GM21717 (cell line): ENCODE results near the gene CD244.
"Not testable (repeated sequence)": the region's sequence is repeated elsewhere in the genome, so short reads cannot be mapped to it uniquely, and the experiment has no call there.

Experiments used
- ATAC-seq: cut with Tn5 transposase; IDR thresholded peaks from one replicate; pipeline ENCODE4 v1.9.1; 2021; ENCODE audit warnings: mild to moderate bottlenecking, moderate library complexity; ENCODE audit not compliant: unreplicated experiment

Gene CD244

DNA sequence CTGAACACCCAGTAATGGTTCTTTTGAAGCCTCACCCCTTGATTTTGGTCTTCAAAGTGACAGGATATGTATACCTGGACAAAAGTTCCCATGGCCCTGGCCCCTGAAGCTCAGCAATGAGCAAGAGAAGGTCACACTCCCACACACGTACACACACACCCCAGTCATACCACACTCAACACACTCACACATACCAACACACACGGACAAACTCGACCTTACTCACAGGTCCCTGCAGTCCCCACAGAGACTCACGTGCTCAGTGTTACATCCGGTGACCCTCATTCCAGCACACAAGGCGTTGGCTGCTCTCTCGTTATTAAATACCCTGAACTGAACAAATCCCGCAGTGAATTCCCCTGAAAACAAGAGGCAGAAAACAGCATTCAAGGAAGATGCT is 16.4 kb upstream of the CD244 start:
- ATAC-seq = no peak

DNA sequence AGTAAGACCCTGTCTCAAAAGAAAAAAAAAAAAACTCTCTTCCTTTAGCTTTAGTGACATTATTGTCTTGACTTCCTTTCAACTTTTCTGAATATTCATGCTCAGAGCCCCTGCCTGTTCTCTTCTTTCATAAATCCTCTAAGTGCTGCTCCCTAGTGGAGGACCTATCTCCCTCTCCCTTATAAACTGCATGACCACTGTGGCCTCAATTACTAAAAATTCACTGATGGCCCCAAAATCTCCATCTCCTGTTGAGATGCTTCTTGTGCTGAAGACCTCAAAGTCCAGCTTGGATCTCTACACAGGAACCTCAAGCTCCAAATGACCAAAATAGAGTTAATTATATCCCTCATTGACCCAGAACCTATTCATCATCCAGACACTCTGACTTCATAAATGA is 14.5 kb upstream of the CD244 start:
- no peak for ATAC-seq

DNA sequence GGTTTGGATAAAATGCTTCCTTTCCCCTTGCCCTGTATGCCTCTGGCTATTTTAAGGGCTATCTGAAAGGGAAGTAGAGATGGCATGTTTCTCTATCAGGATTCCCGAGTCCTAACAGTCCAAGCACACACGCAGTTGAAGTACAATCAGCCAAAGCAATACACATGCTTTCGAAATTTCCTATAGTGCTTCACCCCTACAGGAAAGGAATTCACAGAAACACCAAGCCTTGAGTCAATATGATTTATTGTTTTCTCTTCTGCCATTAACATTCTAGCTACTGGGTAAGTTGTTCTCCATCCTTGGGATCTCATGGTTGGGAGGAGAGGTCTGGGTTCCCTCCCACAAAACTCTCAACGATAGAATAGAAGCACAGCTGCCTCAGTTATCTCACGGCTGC is 13.6 kb upstream of the CD244 start:
- no peak for ATAC-seq

DNA sequence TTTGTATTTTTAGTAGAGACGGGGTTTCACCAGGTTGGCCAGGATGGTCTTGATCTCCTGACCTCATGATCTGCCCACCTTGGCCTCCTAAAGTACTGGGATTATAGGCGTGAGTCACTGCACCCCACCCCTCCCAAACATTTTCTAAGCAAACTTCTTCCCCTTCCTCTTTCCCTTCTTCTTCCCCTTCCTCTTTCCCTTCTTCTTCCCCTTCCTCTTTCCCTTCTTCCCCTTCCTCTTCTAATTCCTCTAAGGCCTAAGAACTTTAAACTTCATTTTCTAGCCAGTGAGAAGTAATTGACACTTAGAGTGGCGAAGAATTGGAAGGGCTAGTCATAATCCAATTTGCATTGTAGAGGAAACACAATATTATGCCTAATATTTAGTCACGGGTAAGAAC is 12.9 kb upstream of the CD244 start:
- not testable (repeated sequence) for ATAC-seq

DNA sequence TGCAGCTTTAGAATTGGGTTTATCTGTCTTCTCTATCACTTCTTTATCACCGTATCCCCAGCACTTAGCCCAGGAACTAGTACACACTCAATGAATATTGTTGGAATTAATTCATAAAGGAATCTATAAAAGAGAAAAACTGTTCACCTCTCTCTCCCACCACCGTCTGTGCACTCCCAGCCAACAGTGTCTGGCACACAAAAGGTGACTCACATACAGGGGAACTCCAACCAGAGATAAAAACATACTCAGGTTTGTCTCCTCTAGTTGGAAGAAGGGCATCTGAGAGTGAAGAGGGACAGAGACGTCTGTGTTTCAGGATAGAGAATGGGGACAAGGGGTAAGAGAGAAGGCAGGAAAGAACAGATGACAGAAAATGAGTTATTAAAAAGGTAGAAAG is 12.2 kb upstream of the CD244 start:
- no peak for ATAC-seq

DNA sequence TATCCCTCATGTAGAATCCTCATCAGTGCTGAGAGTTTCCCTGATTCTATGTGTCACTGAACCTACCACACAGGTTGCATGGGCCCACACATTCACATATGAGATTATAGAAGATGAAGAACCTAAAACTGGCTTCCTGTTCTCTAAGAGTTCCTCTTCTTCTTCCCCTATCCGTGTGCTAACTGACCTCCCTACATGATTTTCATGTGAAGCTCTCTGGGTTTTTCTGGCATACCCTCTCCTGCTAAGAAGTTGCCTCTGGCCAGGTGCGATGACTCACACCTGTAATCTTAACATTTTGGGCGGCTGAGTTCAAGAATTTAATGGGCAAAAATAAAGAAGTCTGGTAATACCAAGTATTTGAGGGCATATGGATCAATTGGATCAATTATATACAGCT is 5.5 kb upstream of the CD244 start:
- ATAC-seq = no peak

DNA sequence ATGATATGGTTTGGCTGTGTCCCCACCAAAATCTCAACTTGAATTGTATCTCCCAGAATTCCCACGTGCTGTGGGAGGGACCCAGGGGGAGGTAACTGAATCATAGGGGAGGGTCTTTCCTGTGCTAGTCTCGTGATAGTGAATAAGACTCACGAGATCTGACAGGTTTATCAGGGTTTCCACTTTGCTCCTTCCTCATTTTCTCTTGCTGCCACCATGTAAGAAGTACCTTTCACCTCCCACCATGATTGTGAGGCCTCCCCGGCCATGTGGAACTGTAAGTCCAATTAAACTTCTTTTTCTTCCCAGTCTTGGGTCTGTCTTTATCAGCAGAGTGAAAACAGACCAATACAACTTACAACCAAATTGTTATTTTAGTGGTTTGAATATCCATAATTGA is 5.0 kb upstream of the CD244 start:
- ATAC-seq = not testable (repeated sequence)

DNA sequence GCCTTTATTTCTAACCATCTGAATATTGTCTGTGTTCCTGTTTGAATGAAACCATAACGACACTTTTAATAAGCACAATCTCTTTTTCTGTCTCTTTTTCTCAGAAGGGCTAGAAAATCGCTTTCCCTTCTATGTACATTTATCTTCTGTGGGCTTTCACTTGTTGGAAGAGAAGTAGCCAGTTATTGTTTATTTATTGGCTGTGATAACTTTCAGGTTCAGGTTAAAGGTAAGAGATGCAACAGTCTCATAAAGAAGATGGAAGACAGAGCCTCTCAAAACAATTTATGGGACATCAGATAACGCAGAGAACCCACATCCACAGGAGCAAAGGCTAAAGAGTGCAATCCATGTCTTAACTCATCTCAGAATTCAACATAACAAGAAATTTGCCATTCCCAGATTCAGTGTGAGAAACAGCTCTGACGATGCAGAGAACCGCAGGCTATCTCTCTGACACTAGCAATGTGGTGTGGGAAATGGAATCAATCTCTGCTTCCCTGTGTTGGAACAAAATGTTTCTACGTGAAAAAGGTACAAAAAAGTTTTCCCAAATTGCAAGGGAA is 4.1 kb upstream of the CD244 start:
- ATAC-seq = no peak

DNA sequence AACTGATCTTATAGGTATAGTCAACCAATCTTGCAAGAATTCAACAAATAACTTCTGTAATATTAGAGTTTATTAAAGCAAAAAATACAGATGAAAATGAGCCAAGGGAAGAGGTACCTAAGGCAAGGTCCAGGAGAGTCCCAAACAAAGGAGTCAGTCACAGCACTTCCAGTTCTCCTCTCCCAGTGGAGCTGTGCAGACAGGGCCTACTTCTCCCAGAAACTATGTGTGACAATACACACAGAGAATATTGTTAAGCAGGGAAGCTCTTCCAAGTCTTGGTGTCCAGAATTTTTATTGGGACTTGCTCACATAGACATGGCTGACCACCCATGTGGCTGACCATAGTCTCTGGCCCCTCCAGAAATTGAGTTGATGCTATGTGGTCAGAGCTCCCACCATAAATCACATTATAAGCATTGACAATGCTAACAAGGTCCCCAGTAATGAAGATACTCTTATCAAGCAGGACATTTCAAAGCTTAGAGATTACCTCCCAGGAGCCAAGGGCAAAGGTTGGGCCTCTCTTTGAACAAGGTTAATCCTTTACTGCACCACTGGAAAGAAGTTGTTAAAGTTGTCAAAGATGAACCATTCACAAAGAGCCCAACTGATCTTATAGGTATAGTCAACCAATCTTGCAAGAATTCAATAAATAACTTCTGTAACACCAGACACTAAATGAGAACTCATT is 3.5 kb upstream of the CD244 start:
- ATAC-seq = no peak

DNA sequence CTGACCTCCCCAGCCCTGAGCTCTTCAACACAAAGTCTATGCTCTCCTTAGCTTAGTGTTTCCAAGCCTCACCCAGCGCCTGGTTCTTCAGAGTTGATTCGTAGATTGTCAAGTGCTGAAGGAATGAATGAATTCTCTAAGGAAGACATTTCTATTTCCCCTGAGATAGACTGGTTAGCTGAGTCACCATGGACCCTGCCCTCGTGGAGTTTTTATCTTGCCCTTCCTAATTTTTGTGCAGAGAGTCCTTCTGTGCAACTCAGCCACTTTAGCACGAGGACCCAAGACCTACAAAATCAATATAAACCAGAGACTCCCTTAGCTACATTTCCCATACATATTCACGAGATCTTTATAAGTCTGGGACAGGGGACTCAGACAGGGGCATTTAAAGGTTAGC is 2.6 kb upstream of the CD244 start:
- ATAC-seq = no peak

DNA sequence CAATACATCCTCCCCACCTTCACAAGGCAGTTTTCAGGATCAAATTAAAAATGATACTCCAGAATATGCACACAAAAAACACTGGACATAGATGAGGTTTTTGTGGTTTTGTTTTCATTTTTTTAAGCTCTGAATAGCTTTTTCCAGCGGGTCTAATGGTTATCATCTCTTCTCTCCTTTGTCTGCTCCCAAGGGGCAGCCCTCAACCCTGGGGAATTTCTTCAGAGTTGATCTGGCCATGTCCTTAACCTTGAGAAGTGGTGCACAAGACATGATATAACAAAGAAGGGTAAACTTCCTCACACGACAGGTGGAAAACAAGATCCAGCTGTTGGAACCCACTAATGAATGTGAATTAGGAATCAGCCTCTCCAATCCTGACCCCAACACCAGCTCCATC is 1.5 kb upstream of the CD244 start:
- ATAC-seq = no peak

DNA sequence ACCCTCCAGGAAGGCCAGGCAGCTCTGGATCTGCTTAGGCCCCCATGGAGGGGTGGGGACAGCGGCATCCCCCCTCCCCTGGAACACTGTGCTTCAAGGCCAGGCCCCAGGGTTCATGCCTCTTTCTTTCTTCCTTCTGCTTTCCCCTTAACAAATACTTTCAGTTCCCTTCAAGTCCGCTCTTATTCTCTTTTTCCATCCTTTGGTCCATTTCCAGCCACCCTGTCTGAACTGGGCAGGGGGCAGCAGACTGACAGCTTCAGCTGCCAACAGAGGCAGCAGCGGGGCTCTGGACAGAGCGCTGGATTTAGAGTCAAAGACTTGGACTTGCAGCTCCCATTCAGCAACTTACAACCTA is 1.1 kb upstream of the CD244 start:
- no peak for ATAC-seq

DNA sequence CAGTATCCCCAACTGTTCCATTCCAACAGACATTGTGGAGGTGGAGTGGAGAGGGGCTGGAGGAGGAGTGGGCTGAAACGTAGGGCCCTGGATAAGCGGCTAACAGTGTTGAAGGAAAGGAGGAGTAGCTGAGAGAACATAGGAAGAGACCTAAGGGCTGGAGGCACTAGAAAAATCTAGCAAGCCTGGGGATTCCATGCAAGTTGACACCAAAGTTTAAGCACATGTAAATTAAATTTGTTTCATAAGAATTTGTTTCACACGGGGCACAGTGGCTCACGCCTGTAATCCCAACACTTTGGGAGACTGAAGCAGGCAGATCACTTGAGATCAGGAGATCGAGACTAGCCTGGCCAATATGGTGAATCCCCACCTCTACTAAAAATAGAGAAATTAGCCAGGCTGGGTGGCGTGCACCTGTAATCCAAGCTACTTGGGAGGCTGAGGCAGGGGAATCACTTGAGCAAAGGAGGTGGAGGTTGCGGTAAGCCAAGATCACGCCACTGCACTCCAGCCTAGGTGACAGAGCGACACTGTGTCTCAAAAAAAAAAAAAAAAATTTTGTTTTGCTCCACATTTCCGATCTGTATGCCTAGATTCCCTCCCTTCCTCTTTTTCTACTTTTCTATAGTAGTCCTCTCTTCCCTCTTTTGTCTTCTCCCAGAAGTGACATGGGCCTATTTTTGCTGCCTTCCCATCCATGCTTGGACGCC is 530 bp upstream of the CD244 start:
- no peak for ATAC-seq

DNA sequence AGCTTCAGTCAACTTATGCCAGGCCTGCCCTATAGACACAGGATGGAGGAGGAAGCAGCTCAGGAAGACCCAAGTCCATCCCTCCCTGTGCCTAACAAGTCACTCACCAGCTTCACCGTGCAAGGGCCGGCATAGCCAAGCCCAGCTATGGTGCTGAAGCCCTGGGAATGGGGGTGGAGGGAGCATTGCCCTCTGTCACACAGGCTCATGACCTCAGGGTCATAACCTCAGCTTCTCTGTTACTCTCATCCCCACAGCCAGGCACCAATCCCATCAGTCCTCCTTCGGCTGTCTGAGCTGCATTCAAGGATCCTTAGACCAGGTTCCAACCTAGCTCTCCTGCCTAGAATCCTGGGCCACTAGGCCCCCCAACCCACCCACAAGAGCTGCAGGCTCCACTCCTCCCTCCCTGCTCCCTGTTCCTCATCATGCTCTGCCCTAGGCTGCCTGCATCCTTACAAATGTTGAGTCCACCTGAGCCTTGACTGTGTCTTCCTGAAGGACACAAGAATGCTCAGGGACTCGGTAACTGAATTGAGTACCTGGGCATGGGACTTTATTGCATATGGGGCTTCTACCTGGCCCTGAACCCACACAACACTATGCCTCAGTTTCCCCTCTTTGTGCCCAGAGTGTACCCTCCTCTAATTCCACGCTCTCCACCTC is 1.7 kb downstream of the CD244 start:
- ATAC-seq = no peak

DNA sequence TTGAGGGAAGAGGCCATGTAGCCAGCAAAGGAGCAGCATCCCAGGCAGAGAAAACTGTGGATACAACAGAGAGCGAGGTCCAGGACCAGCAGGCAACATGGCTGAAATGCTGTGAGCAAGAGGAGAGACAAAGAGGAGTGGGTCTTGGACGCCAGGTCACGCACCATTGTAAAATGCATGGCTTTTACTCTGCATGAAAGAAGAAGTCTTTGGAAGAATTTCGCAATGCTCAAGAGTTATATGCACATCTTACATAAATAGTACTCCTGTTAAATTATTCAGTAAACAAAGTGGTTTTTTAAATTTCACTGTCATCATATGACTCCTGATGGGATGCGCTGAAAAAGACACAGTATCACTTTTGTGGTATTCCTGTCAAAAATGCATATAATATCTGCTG is 3.5 kb downstream of the CD244 start:
- ATAC-seq = no peak

DNA sequence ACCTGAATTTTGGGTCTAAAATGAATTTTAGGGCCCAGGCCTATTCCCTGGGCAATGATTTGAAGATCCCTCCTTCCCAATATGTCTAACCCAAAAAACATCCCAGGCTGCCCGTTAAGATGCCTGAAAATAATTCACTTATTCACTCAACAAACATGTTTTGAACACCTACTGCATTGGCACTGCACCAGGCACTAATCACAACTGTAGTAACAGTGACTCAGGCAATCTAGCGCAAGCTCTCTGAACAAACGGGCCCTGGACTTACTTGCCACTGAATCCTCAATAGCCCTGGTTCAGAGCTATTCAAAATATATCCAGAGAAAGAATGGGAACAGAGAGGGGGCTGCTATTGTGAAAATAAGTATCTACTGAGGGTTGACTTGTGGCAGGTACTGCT is 4.2 kb downstream of the CD244 start:
- no peak for ATAC-seq

DNA sequence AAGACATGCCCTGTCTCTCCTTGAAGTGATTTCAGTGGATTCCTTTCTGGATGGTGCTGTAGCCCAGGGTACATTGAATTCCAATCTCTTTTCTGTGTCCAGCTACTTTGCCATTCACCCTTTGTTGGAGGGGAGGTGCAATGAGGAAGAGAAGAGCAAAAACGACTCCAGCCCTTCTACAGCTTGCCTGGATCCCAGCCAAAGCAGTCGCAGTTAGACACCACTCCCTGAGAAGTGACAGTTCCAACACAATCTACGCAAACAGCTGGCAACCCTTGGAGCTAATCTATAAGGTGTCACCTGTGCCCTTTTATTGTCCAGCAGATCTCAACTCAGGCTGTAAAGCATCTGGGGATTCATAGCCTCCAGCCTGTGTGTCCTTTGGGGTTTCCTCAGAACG is 4.6 kb downstream of the CD244 start:
- no peak for ATAC-seq

DNA sequence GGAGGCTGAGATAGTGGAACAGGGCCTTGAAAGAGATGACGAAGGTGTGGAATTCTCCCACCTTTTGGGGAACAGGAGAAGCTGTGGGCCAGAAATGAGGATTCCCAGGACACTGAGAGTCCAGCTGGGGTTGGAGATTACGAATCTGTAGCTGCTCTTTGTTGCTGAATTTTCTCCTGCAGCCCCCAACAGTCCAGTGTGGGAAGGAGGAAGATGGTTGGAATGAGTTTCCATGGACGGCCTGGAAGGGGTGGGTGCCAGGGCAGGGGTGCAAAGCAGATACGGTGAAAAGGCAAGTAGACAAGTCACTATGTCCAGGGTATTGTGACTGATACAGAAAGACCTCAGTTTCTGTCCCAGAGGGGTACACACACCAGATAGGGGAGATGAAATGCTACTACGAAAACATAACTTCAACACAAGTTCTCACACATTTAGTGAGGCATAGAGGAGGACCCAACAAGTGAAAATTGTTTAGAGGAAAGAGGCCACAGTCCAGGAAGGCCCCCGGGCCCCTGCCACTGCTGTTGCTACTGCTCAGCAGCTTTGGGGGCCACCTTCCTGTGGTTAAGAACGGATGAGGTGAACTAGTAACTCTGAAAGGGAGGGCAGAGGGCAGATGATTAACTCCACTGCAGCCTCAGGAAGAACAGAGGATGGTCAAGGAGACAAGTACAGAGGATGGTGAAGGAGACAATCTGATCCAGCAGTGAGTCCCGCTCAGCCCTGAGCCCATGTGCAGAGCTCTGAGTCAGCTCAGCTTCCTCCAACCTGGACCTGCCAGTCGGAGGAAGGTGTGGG is 7.3 kb downstream of the CD244 start:
- no peak for ATAC-seq

DNA sequence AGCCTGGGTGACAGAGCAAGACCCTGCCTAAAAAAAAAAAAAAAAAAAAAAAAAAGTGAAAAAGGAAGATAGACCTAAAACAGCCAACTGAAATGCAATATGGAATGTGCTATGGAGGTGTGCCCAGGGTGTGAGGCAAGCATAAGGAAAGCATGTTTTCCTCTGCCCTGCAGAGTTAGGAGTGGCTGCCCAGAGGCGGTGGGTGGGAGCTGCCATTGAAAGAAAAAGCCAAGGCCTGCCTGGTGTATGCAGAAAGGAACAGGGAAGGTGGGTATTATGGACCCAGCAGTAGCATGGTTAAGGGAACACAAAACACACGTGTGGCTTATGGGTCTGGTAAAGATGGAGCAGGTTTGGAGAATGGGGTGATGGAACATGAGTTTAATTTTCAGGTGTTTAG is 8.9 kb downstream of the CD244 start:
- no peak for ATAC-seq

DNA sequence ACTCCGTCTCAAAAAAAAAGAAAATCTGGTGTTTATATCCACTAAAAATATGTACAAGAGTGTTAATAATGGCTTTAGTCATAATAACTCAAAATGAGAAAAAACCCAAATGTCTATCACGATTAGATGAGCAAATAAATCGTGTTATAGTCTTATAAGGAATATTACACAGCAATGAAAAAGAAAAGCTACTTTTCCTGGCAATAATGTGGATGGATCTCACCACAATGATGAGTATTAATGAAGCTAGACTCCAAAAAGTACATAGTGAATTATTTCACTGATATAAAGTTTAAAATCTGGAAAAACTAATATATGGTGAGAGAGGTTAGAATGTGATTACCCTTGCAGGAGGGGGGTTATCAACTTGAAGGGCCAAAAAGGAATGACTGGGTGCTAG is 9.7 kb downstream of the CD244 start:
- ATAC-seq = no peak

DNA sequence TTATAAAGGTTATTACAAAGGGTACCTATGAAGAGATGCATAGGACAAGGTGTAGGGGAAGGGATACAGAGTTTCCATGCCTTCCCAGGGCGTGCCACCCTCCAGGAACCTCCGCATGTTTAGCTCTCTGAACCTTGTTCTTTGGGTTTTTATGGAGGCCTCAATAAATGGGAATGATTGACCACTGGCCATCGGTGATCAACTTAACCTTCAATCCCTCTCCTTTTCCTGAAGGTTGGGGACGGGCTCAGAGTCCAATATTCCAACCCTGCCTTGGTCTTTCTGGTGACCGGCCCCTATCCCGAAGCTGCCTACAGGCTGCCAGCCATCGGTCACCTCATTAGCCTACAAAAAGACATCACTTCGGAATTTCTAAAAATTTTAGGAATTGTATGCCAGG is 11.7 kb downstream of the CD244 start:
- ATAC-seq = no peak
